DOHH2 (cell line): Measurements from ENCODE around the gene MAPK8IP2.

Source experiments
- H3F3A ChIP-seq: fragments of 200-600 bp; sonication (generic), shearing (Covaris generic); 2 replicates; pipeline ENCODE4 v1.6.0; 2016; ENCODE audit warnings: antibody characterized with exemption, mild to moderate bottlenecking; ENCODE audit not compliant: control insufficient read depth, insufficient read depth
- H3K27ac ChIP-seq: fragments of 200-600 bp; sonication (generic); 2 replicates; pipeline ENCODE4 v1.5.1; 2014; ENCODE audit warnings: low read depth, mild to moderate bottlenecking, low read length, moderate library complexity
- H3K27me3 ChIP-seq: fragments of 200-600 bp; sonication (generic); 2 replicates; pipeline ENCODE4 v1.6.1; 2014; ENCODE audit warnings: mild to moderate bottlenecking, low read length, mixed read lengths; ENCODE audit not compliant: control insufficient read depth
- H3K36me3 ChIP-seq: fragments of 200-600 bp; sonication (generic); 2 replicates; pipeline ENCODE4 v1.6.1; 2014; ENCODE audit warnings: mild to moderate bottlenecking, low read length, moderate library complexity, mixed read lengths; ENCODE audit not compliant: control insufficient read depth
- H3K4me1 ChIP-seq: fragments of 200-600 bp; sonication (generic); 2 replicates; pipeline ENCODE4 v1.6.1; 2014; ENCODE audit warnings: mild to moderate bottlenecking, low read length, mixed read lengths; ENCODE audit not compliant: control insufficient read depth
- H3K4me2 ChIP-seq: fragments of 200-600 bp; sonication (generic); 2 replicates; pipeline ENCODE4 v1.6.0; 2014; ENCODE audit warnings: mild to moderate bottlenecking, low read length, moderate library complexity
- H3K4me3 ChIP-seq: fragments of 200-600 bp; sonication (generic); 2 replicates; pipeline ENCODE4 v1.5.1; 2014; ENCODE audit warnings: mild to moderate bottlenecking, low read length, mixed read lengths
- H3K79me2 ChIP-seq: fragments of 200-600 bp; sonication (generic); 2 replicates; pipeline ENCODE4 v1.6.1; 2014; ENCODE audit warnings: mild to moderate bottlenecking, low read length, mixed read lengths; ENCODE audit not compliant: control insufficient read depth
- H3K9me2 ChIP-seq: fragments of 200-600 bp; sonication (generic); replicated peaks from 2 replicates; pipeline ENCODE4 v1.6.1; 2014; ENCODE audit warnings: mild to moderate bottlenecking, low read length, mixed read lengths; ENCODE audit not compliant: control insufficient read depth
- H3K9me3 ChIP-seq: fragments of 200-600 bp; sonication (generic); 2 replicates; pipeline ENCODE4 v1.6.1; 2014; ENCODE audit warnings: antibody characterized with exemption, low read length, mixed read lengths; ENCODE audit not compliant: control insufficient read depth, insufficient read depth
- H4K20me1 ChIP-seq: fragments of 200-600 bp; sonication (generic); 2 replicates; pipeline ENCODE4 v1.6.0; 2014; ENCODE audit warnings: low read depth, mild to moderate bottlenecking, antibody characterized with exemption, low read length, moderate library complexity; ENCODE audit not compliant: control insufficient read depth, insufficient read depth
- EZH2phosphoT487 ChIP-seq: fragments of 200-600 bp; sonication (generic); IDR thresholded peaks from 2 replicates; pipeline ENCODE4 v1.6.1; 2017; ENCODE audit warnings: borderline replicate concordance, mild to moderate bottlenecking, antibody characterized with exemption, low read length, moderate library complexity, mixed read lengths
- TF ChIP-seq, protein P1 (sequence below): fragments of 200-600 bp; sonication (generic); IDR thresholded peaks from one replicate; pipeline ENCODE4 v1.5.1; 2014; ENCODE audit warnings: antibody characterized with exemption, mild to moderate bottlenecking, low read depth, low read length; ENCODE audit not compliant: poor library complexity, severe bottlenecking

MAPK8IP2 gene

GRCh38 chr22:50660306-50660705 is 59.7 kb downstream of the MAPK8IP2 start:
- no peaks in the 10 kb centered on the region for H3K36me3 ChIP-seq
- no peaks in the 10 kb centered on the region for H3K79me2 ChIP-seq
- H3K27me3 ChIP-seq, result peaks cover 4% of the 10 kb centered on the region; the same call in 1 of the 2 replicates
- no peaks in the 10 kb centered on the region for H4K20me1 ChIP-seq
- H3K9me2 ChIP-seq, result no peaks in the 10 kb centered on the region
- H3K27ac ChIP-seq, result no peak overlapping the region
- no peak overlapping the region for H3K4me2 ChIP-seq
- TF ChIP-seq EZH2phosphoT487, result no peak
- TF ChIP-seq, protein P1, sequence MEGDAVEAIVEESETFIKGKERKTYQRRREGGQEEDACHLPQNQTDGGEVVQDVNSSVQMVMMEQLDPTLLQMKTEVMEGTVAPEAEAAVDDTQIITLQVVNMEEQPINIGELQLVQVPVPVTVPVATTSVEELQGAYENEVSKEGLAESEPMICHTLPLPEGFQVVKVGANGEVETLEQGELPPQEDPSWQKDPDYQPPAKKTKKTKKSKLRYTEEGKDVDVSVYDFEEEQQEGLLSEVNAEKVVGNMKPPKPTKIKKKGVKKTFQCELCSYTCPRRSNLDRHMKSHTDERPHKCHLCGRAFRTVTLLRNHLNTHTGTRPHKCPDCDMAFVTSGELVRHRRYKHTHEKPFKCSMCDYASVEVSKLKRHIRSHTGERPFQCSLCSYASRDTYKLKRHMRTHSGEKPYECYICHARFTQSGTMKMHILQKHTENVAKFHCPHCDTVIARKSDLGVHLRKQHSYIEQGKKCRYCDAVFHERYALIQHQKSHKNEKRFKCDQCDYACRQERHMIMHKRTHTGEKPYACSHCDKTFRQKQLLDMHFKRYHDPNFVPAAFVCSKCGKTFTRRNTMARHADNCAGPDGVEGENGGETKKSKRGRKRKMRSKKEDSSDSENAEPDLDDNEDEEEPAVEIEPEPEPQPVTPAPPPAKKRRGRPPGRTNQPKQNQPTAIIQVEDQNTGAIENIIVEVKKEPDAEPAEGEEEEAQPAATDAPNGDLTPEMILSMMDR, result no peak
- H3F3A ChIP-seq, result no peaks in the 10 kb centered on the region
- H3K4me1 ChIP-seq, result no peaks in the 10 kb centered on the region
- H3K4me3 ChIP-seq, result no peak overlapping the region
- no peaks in the 10 kb centered on the region for H3K9me3 ChIP-seq
